OCI-LY3 (cell line): ENCODE measurements around the gene ZBTB8A.

Experiments
- CTCF ChIP-seq: fragments of 200-600, 300-600 bp; sonication (generic); IDR thresholded peaks from 2 replicates; pipeline ENCODE4 v1.5.1; 2014; ENCODE audit warnings: antibody characterized with exemption, low read length, low read depth
- EZH2phosphoT487 ChIP-seq: fragments of 200-600 bp; shearing (Covaris generic); IDR thresholded peaks from 2 replicates; pipeline ENCODE4 v1.6.1; 2018; ENCODE audit warnings: antibody characterized with exemption, mixed run types, low read depth

- TF ChIP-seq EZH2phosphoT487 (no peak), CTCF (no peak)
These were observed 93.6 kb downstream of the ZBTB8A start for GRCh38 chr1:32632829-32633228.
